Right lobe of liver (tissue), 6 donors: Measurements from ENCODE around the gene UBC. TPM values are rescaled to one million over a fixed set of nuclear protein-coding genes. Genes with fewer than 3 reads are reported as not detected.
A peak's percentile ranks its signal among the peaks of the same experiment; 100 is the strongest.
"Not testable (repeated sequence)": the region's sequence is repeated elsewhere in the genome, so short reads cannot be mapped to it uniquely, and the experiment has no call there.

Experiments
- ATAC-seq, 4 donors: fragments of 200-7000 bp; cut with Tn5 transposase; one replicate each; pipeline ENCODE4 v1.9.1; 2020; ENCODE audit warnings: mild to moderate bottlenecking in 4 of 4, moderate library complexity in 4 of 4
- DNase-seq, 3 donors: peaks; one replicate each; pipeline ENCODE4 v3.0.0-alpha.2; 2020
- H3K27ac ChIP-seq, 3 donors: fragments of 200-600 bp; one replicate each; pipeline ENCODE4 v1.8.0; 2022
- H3K27me3 ChIP-seq, 2 donors: fragments of 200-600 bp; one replicate each; pipeline ENCODE4 v1.8.0; 2022
- H3K36me3 ChIP-seq, 4 donors: fragments of 200-600 bp; sonication (generic) in 1 of 4; one replicate each; pipeline versions ENCODE4 v1.5.1 to v1.8.0; 2017 to 2022; ENCODE audit warnings: control low read depth in 1 of 4
- H3K4me1 ChIP-seq, 4 donors: fragments of 200-600 bp; sonication (generic) in 1 of 4; one replicate each; pipeline versions ENCODE4 v1.5.1 to v1.8.0; 2017 to 2022; ENCODE audit warnings: control low read depth in 1 of 4
- H3K4me3 ChIP-seq, 3 donors: fragments of 200-600 bp; one replicate each; pipeline ENCODE4 v1.8.0; 2022
- H3K9me3 ChIP-seq, 4 donors: fragments of 200-600 bp; sonication (generic) in 1 of 4; one replicate each; pipeline versions ENCODE4 v1.5.1 to v1.8.0; 2017 to 2022; ENCODE audit warnings: control low read depth in 1 of 4
- CTCF ChIP-seq, 4 donors: fragments of 200-600 bp in 3 of 4; fragments of 450-650 bp in 1 of 4; IDR thresholded peaks; one replicate each; pipeline versions ENCODE4 v1.5.1 to v1.8.0; 2016 to 2022; ENCODE audit warnings: antibody characterized with exemption in 4 of 4, mild to moderate bottlenecking in 2 of 4
- POLR2A ChIP-seq: fragments of 450-650 bp; IDR thresholded peaks from one replicate; pipeline ENCODE4 v1.6.1; 2017; ENCODE audit warnings: antibody characterized with exemption, mild to moderate bottlenecking
- WGBS: methylation state at CpG from one replicate; pipeline ENCODE4 v1.1.6; 2018; ENCODE audit warnings: low coverage, low lambda C conversion rate; ENCODE audit not compliant: insufficient coverage; ENCODE audit errors: missing lambda C conversion rate; 5-methylcytosine and 5-hydroxymethylcytosine counted together
- intact Hi-C, 2 donors: fragments of 100-400 bp; cut with DNase I; formaldehyde crosslinking; loops; one replicate each; pipeline versions ENCODE4 v1.11.2 to v1.14.1; 2022
- total RNA-seq, 6 experiments: library from RNA; depleted of rRNA in 2 of 6; stranded (reverse); fragments of >200 nt in 2 of 6; fragmentation: NEBNext Ultra II Directional in 3 of 6; extraction: Animal tissue kit (Norgen Biotek cat#: 25700) in 3 of 6; gene quantifications; one replicate each; pipeline versions ENCODE4 v1.1.0 to v1.2.4, GENCODE V29; 2016 to 2023
- donor health status: DM: no; HTN: yes; CAD: no.
- donor health status: DM: no; HTN: no; CAD: no.
- donor health status: DM: no; HTN: no; CAD: no.
- donor health status: DM: no; HTN: yes; CAD: no.
- donor health status: DM: no; HTN: yes; CAD: no.

The UBC gene
- total RNA-seq, 6 experiments from 2014 or later, result 390 to 1,023 (median 604) TPM

- peak overlapping the region; percentile 55 to 91 (median 79) for H3K4me3 ChIP-seq
- intact Hi-C loops, result no loop called here
- no peaks in the 10 kb centered on the region for H3K9me3 ChIP-seq
- WGBS, result 4% methylated on average over 21 of the region's 21 CpGs
- TF ChIP-seq POLR2A (no peak), CTCF (IDR thresholded peaks at IDR 0.05) (no peak)
- peaks cover 3 to 43% (median 13%) of the 10 kb centered on the region in 4 donors for H3K4me1 ChIP-seq
- H3K36me3 ChIP-seq, result peaks cover 0 to 24% (median 10%) of the 10 kb centered on the region in 4 donors
- no peaks in the 10 kb centered on the region for H3K27me3 ChIP-seq
- H3K27ac ChIP-seq, result peak overlapping the region; percentile 100
- ATAC-seq (peak in 3 of 4 donors; percentile 2 to 7 (median 5)), DNase-seq (peak; percentile 74 to 80 (median 78))
Observed at GRCh38 chr12:124915239-124916236, 1.1 kb upstream of the UBC start.

- H3K4me1 ChIP-seq, result peaks cover 3 to 45% (median 12%) of the 10 kb centered on the region in 4 donors
- ATAC-seq (peak; percentile 22 to 56 (median 48)), DNase-seq (peak; percentile 90 to 92 (median 91))
- H3K36me3 ChIP-seq, result peaks cover 0 to 24% (median 11%) of the 10 kb centered on the region in 4 donors
- no peaks in the 10 kb centered on the region for H3K27me3 ChIP-seq
- no peaks in the 10 kb centered on the region for H3K9me3 ChIP-seq
- peak overlapping the region; percentile 55 to 91 (median 79) for H3K4me3 ChIP-seq
- intact Hi-C loops, result no loop called here
- WGBS, result 2% methylated on average over 21 of the region's 46 CpGs
- TF ChIP-seq CTCF (IDR thresholded peaks at IDR 0.05) (peak; percentile 44 to 52 (median 50)), POLR2A (no peak)
- H3K27ac ChIP-seq, result peak overlapping the region; percentile 100
Observed at GRCh38 chr12:124913474-124914391, 717 bp downstream of the UBC start.

GRCh38 chr12:124912529-124913287 is 1.7 kb downstream of the UBC start:
- peak overlapping the region; percentile 55 to 91 (median 79) for H3K4me3 ChIP-seq
- H3K4me1 ChIP-seq, result peaks cover 3 to 35% (median 9%) of the 10 kb centered on the region in 4 donors
- ATAC-seq, H3K9me3 ChIP-seq, DNase-seq, H3K27me3 ChIP-seq, intact Hi-C loops: not testable (repeated sequence)
- peak overlapping the region; percentile 100 for H3K27ac ChIP-seq
- 12% methylated on average over 9 of the region's 21 CpGs for WGBS
- H3K36me3 ChIP-seq, result peaks cover 0 to 24% (median 11%) of the 10 kb centered on the region in 4 donors

GRCh38 chr12:124911521-124911920 is 2.9 kb downstream of the UBC start:
- 16% methylated on average over 6 of the region's 6 CpGs for WGBS
- H3K9me3 ChIP-seq, DNase-seq, H3K27me3 ChIP-seq, ATAC-seq, intact Hi-C loops: not testable (repeated sequence)
- Histone ChIP-seq H3K4me1 (peaks cover 3 to 33% (median 9%) of the 10 kb centered on the region in 4 donors), H3K36me3 (peaks cover 0 to 24% (median 11%) of the 10 kb centered on the region in 4 donors), H3K27ac (peak overlapping the region in 2 of 3 donors; percentile 20 to 45), H3K4me3 (peak overlapping the region in 2 of 3 donors; percentile 19 to 36)
